GM21619 (cell line): ENCODE data around the gene TNS4.

Source experiments
- ATAC-seq: cut with Tn5 transposase; IDR thresholded peaks from one replicate; pipeline ENCODE4 v1.9.1; 2021; ENCODE audit not compliant: unreplicated experiment

The TNS4 gene

DNA sequence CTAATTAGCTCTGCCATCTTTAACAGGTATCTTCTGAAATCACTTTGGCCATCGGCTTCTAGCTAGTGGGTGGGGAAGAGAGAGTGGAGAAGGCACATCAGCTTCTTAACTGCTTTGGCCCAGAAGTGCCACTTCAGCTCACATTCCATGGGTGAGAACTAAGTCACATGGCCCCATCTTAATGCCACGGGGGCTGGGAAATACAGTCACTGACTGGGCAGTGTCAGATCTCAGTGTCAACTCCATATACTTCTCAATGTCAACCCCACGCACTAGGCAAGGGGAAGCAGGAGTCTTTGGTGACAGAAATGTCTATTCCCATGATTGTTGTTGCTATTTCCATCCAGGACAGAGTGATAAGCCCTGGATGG is 34.5 kb upstream of the TNS4 start:
- no peak for ATAC-seq

DNA sequence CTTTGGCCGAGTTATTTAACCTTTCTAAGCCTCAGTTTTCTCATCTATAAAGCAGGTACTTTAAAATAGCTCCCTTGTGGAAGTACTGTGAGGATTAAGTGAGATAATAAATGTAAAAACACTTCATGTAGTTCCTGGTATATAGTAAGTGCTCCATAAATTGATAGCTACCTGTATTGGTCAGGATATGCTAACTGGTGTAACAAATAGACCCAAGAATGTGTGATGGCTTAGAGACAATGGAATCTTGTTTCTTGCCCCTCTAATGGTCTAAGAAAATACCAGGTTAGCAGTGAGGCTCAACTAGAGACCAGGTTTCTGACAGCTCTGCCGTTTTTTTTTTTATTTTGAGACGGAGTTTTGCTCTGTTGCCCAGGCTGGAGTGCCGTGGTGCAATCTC is 34.0 kb upstream of the TNS4 start:
- no peak for ATAC-seq

DNA sequence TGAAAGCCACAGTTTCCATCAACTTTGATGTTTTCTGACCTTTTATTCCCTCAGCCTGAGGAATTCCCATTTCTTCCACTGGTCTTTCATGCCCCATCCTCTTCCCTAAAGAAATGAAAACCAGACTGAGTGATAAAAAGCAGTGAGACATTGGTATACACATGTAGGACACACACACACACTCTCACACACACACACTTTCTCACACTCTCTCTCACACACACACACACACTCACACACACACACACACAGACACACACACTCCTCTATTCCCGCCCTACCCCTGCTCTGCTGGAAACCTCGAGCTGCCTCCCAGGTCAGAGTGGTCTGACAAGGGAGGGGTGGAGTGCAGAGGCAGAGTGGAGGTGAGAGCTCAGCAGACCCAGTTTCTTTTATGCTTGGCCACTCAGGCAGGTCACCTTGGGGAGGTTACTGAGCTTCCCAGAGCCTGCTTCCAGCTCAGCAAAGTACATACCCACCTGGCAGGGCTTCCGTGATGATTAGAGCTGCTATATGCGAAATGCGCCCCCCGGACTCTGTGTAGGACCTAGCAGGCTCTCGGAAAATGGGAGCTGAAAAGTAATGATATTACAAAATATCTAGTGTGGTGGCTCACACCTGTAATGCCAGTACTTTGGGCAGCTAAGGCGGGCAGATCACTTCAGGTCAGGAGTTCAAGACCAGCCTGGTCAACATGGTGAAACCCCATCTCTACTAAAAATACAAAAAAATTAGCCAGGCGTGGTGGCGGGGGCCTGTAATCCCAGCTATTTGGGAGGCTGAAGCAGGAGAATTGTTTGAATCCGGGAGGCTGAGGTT is 33.2 kb upstream of the TNS4 start:
- no peak for ATAC-seq

DNA sequence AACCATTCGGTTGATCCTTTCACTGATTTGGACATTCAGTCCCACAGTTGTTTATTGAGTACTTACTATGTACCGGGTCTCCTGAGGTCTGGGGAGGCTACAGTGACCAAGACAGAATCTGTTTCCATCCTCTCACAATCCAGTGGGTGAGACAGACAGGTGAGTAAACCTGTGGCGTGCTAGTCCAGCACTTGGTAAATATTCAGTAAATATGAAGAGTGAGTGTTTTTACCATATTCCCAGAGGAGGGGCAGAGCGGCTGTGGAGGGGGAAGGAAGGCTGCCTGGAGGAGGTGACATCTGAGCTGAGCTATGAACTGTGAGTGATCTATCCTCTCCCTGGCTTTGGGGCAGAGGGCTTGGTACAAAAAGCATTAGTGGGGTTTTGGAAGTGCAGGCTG is 32.5 kb upstream of the TNS4 start:
- ATAC-seq: no peak

DNA sequence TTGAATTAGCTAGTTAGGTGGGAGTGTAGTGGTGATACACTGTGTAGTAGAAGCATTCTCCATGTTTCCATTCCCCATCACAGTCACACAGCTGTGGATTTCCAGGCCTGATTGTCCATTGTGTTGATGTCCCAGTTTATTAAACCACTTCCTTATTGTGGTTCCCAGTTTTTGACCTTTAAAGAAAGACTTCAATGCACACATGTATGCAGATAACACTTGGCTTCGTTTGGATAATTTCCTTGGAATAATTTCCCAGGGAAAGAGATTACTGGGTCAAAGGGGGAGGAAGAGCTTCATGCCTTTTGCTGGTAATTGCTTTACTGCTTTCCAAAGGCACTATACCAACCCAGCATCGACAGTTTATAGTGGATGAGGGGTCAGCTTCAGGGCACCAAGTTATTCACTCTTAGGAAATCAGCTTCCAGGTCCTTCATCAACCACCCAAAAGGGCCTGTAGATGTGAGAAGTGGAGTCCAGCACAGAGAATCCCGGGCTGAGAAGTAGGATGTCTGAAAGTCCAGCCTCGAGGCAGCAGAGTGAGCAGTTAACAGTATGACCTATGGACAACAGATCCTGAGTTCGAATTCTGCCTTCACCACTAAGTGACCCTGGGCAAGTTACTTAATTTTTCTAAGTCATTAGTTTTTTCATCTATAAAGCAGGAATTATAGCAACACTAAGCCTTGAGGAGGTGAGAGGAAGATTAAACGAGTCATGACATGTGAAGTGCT is 31.3 kb upstream of the TNS4 start:
- ATAC-seq: no peak

DNA sequence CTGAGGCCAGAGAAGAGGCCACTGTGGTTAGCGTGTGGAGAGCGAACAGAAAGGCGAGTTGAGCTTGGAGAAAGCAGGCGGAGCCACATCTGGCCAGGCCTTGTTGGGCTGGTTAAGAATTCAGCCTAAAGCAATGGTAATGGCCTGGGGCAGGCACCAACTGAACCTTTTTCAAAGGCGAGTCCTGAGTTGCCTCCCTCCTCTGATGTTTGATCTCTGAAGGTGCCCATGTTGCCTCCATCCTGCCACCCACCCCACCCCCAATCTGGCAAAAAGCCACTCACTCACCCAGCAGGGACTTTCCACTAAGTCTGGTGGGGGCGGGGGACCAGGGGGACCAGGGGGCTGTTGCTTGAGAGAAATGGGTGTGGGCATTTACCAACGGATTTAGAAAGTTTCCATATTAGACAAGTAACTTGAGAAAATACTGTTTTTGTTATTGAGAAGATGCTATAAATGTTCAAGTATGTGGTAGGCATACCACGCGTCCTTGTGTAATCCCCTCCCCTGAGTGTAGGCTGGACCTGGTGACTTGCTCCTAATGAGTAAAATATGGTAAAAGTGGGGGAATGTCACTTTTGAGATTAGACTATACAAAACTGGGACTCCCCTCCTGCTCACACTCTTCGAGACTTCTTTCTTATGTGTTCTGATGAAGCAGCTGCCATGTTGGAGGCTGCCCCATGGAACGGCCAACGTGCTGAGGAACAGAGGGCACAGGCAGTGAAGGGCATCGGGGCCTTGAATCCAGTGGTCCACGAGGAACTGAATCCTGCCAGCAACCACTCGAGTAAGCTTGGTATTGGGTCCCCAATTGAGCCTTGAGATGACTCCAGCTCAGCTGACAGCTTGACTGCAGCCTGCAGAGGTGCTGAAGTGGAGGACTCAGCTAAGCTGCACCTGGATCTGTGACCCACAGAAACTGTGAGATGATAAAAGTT is 29.9 kb upstream of the TNS4 start:
- ATAC-seq: no peak

DNA sequence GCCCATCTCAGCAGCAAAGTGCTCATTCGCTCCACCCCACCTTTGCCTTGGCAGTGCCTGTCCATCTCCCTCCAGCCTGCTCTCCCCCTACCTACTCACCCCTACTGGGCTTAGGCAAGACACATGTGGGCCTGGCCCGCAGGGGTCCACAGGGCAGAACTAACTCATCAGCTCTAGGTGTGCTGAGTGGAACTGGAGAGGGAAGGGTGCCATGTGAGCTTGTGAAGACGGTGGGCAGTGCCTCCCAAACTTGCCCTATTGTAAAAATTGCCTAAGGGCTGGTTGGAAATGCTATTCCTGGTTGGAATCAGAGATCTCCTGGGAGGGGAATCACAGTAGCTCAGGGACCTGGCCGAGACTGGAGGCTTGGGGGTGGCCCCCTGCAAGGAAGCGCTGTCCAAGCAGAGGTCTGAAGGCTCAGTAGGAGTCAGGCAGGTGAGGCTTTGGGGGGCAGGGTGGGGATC is 29.1 kb upstream of the TNS4 start:
- ATAC-seq: no peak

DNA sequence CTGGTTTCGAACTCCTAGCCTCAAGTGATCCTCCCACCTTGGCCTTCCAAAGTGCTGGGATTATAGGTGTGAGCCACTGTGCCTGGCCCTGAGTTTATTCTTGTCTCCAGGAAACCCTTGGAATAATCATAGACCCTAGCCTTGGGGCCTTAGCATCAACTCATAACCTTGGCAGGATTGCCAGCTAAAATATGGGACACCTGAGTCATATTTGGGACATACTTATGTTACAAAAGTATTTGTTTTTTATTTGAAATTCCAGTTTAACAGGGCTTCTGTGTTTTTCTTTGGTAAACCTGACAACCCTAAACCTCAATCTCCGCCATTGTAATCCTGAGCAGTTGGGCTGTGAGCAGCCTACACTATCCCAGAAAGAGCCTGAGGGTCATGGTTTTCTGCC is 28.6 kb upstream of the TNS4 start:
- no peak for ATAC-seq

DNA sequence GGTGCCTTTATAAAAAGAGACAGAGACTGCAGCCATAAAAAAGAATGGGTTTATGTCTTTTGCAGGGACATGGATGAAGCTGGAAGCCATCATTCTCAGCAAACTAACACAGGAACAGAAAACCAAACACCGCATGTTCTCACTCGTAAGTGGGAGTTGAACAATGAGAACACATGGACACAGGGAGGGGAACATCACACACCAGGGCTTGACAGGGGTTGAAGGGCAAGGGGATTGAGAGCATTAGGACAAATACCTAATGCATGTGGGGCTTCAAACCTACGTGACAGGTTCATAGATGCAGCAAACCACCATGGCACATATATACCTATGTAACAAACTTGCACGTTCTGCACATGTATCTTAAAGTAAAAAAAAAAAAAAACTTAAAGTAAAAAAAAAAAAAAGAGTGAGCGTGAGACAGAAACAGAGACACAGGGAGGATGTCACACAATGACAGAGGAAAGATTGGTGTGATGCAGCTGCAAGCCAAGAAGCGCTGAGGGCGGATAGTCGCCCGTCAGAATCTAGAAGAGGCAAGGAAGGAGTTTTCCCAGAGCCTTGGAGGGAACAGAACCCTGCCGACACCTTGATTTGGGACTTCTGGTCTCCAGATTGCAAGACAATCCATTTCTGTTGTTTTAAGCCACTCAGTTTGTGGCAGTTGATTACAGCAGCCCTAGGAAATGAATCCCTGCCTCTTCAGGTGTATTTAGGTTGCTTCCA is 27.4 kb upstream of the TNS4 start:
- ATAC-seq: no peak

DNA sequence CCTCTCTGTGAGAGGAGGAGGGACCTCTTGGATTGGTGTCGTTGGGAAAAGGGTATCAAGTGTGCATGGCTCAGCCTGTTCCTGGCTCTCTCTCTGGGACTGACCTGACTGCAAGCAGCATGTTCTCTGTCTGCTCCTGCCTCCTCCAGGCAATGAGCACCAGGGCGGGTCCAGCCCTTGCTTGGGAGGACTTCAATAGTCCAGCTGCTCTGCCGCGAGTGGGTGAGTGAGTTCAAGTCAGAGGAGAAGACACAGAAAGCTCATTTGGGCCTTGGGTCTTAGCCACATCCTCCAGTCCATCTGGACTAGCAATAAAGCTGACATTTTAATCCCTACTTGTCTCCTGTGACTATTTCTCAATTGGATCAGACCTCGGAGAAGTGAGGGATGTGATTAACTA is 25.2 kb upstream of the TNS4 start:
- no peak for ATAC-seq

DNA sequence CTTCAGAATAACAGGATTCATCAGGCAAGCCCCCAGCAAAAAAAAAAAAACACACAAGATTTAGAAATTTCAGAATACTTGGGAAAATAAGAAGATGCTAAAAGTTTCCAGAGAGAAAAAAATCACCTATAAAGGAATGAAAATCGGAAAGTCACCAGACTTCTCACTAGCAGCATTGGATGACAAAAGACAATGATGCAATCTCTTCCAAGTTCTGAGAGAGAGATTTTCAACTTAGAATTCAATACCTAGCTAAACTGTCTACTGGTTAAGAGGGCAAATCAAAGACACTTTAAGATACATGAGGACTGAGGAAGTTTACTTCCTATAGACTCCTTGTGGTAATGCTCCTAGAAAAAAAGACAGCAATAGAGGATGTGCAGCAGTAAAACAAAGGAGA is 23.9 kb upstream of the TNS4 start:
- ATAC-seq: no peak

DNA sequence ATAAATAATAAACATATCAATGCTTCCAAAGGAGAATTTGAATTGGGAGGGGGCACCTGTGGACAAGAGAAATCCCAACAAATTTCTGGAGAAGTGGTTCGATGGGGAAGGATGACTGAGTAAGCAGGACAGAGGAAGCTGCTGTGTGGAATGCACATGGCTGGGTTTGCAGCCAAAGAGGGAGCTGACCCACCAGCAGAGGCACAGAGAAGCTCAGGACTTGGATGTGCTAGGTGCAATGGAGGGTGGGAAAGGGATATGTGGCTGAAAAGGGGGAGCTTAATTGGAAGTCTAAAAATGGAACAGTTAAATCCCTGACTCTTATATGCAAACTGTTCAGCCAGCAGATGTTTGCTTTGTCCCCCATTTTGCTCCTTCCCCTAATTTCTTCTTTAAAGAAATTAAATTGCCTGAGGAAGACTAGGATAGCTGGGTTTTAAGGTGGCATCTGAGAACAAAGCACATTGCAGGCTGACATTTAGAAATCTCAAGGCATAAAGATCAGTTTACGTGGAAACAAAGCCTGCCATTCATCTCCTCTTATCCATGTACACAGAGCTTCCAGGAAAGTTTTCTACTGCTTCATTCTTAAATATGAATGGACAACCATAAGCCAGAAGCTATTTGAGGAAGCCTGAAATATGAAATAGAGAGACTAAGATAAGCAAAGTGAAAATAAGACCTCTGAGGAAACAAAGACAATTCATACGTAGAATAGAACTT is 23.0 kb upstream of the TNS4 start:
- ATAC-seq: no peak

DNA sequence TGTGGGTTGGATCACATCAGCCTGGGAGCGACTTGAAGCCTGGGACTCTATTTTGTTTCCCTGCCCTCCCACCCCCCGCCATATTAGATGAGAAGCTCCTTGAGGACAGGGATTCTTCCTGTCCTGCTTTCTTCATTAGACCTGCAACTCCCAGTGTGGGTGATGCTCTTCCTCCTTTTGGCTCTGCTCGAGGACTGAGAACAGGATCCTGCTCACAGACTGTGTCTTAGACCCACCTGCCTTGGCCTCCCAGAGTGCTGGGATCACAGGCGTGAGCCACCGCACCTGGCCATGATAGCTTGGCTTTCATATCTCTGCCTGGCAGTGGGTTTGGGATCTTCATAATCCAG is 21.5 kb upstream of the TNS4 start:
- no peak for ATAC-seq

DNA sequence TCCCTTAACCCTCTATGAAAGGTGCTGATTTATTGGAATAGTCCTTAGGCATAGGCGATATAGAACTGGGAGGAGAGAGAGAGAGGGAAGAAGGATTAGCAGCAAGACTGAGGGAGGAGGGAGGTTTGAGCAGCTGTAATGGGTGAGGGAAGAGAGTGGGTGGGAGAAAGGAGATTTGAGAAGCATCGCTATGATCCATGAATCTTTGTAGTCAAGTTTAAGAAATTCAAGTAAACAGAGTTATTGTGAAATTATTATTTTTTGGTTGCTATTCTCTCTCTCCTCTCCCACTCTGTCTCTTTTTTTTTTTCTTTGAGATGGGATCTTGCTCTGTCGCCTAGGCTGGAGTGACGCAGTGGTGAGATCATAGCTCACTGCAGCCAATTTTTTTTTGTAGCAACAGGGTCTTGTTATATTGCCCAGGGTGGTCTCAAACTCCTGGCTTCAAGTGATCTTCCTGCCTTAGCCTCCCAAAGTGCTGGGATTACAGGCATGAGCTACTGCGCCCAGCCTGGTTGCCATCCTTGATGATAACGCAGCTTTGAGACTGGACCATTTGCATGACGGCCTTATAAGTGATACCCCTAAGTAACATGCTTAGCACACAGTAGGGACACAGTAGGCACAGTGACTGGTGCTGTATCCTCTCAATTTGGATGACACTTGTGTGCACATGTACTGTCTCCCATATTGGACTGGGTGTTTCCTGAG is 21.0 kb upstream of the TNS4 start:
- no peak for ATAC-seq

DNA sequence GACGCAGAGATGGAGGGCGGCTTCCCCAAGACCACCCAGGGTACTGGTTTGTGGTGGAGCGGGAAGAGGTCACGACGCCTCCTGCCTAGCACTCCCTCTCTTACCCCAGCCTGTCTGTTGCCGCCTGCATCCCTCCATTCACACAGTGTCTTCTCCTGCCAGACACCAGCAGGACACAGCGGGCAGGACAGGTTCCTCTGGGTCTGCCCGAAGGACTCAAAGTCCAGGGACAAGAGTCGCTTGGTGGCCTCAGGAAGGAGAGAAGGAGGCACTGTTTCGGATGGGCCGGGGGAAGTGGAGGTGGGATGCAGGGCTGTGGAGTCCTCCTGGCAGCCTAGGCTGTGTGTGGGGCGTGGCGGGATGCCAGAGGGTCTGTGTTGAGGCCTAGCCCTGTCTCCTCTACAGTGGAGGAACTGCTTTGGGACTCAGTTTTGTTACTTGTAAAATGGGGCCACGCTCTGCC is 19.6 kb upstream of the TNS4 start:
- no peak for ATAC-seq

DNA sequence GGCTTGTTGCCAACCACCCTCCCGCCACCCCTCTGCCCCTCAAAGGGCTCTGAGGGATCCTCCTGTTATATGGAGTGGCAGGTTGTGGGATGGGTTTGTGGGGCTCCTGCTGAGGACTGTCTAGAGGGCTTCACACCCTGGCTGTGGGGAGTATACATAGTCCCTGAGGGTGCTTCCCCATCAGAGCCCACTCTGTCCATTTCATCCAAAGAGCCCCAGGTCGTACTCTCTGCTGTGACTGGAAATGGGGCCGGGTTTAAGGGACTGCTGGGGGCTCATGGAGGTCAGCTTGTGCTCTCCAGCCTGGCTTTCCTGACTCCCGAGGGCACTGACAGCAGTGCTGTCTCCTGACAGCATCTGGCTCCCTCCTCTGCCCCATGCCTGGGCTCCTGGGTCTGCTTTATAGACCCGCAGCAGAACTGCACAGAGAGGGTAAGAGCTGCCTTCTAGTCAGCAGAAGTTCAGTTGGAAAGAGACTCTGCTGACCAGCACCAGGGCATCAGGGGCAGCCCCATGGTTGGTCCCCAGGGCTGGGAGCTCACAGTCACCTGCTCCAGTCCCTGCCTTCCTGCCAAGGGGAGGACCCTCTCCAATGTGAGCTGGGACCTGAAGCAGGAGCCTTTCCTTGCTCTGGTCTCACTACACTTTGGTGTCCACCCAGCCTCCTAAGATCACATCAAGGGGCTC is 17.8 kb upstream of the TNS4 start:
- no peak for ATAC-seq

DNA sequence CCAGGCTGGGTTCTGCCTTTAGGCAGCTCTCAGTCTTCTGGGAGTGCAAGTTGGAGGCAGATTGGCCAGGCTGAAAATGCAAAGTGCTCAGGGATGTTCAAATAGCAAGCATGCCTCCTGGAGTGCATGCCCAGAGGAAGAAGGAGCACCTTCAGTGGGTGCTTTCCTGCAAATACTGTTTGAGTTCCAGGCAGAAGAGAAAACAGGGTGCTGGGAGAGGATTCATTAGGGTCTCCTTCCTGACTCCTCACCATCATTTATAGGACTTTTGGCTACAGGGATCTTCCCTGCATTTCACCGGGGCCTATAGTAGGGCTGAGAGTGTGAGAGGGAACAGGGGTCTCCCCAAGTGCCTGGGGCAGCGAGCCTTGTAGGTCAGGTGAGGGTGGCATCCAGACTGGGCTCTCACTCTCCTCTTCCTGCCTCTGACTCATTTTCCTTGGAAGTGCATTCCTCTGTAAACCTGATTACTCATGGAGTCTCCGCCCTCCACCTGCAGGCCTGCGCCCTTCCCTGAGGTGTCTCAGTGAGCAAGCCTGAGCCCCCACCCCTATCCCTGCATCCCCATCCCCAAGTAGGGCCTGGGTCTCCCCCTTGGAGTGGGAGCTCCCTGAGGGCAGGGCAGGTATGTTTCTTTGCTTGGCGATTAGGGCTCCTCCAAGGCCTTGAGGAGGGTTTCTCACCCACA is 17.1 kb upstream of the TNS4 start:
- ATAC-seq: no peak

DNA sequence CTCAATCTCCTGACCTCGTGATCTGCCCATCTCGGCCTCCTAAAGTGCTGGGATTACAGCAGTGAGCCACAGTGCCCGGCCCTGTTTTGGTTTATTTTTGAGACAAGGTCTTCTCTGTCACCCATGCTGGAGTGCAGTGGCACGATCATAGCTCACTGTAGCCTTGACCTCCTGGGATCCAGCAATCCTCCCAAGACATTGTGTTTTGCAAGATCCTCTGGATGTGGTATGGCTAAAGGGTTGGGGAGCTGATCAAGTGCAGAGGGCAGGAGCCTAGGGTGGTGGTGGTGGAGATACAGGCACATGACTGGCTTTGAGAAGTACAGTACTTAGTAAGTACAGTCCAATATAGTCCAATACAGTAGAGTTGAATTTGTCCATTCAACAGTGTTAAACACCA is 16.6 kb upstream of the TNS4 start:
- ATAC-seq: no peak
